DOHH2 (cell line): Measurements from ENCODE around the gene CIPC.

Experiments
- H3F3A ChIP-seq: fragments of 200-600 bp; sonication (generic), shearing (Covaris generic); 2 replicates; pipeline ENCODE4 v1.6.0; 2016; ENCODE audit warnings: antibody characterized with exemption, mild to moderate bottlenecking; ENCODE audit not compliant: control insufficient read depth, insufficient read depth
- H3K27ac ChIP-seq: fragments of 200-600 bp; sonication (generic); 2 replicates; pipeline ENCODE4 v1.5.1; 2014; ENCODE audit warnings: low read depth, mild to moderate bottlenecking, low read length, moderate library complexity
- H3K27me3 ChIP-seq: fragments of 200-600 bp; sonication (generic); 2 replicates; pipeline ENCODE4 v1.6.1; 2014; ENCODE audit warnings: mild to moderate bottlenecking, low read length, mixed read lengths; ENCODE audit not compliant: control insufficient read depth
- H3K36me3 ChIP-seq: fragments of 200-600 bp; sonication (generic); 2 replicates; pipeline ENCODE4 v1.6.1; 2014; ENCODE audit warnings: mild to moderate bottlenecking, low read length, moderate library complexity, mixed read lengths; ENCODE audit not compliant: control insufficient read depth
- H3K4me1 ChIP-seq: fragments of 200-600 bp; sonication (generic); 2 replicates; pipeline ENCODE4 v1.6.1; 2014; ENCODE audit warnings: mild to moderate bottlenecking, low read length, mixed read lengths; ENCODE audit not compliant: control insufficient read depth
- H3K4me2 ChIP-seq: fragments of 200-600 bp; sonication (generic); 2 replicates; pipeline ENCODE4 v1.6.0; 2014; ENCODE audit warnings: mild to moderate bottlenecking, low read length, moderate library complexity
- H3K4me3 ChIP-seq: fragments of 200-600 bp; sonication (generic); 2 replicates; pipeline ENCODE4 v1.5.1; 2014; ENCODE audit warnings: mild to moderate bottlenecking, low read length, mixed read lengths
- H3K79me2 ChIP-seq: fragments of 200-600 bp; sonication (generic); 2 replicates; pipeline ENCODE4 v1.6.1; 2014; ENCODE audit warnings: mild to moderate bottlenecking, low read length, mixed read lengths; ENCODE audit not compliant: control insufficient read depth
- H3K9me2 ChIP-seq: fragments of 200-600 bp; sonication (generic); replicated peaks from 2 replicates; pipeline ENCODE4 v1.6.1; 2014; ENCODE audit warnings: mild to moderate bottlenecking, low read length, mixed read lengths; ENCODE audit not compliant: control insufficient read depth
- H3K9me3 ChIP-seq: fragments of 200-600 bp; sonication (generic); 2 replicates; pipeline ENCODE4 v1.6.1; 2014; ENCODE audit warnings: antibody characterized with exemption, low read length, mixed read lengths; ENCODE audit not compliant: control insufficient read depth, insufficient read depth
- H4K20me1 ChIP-seq: fragments of 200-600 bp; sonication (generic); 2 replicates; pipeline ENCODE4 v1.6.0; 2014; ENCODE audit warnings: low read depth, mild to moderate bottlenecking, antibody characterized with exemption, low read length, moderate library complexity; ENCODE audit not compliant: control insufficient read depth, insufficient read depth
- CTCF ChIP-seq: fragments of 200-600 bp; sonication (generic); IDR thresholded peaks from one replicate; pipeline ENCODE4 v1.5.1; 2014; ENCODE audit warnings: antibody characterized with exemption, mild to moderate bottlenecking, low read depth, low read length; ENCODE audit not compliant: poor library complexity, severe bottlenecking
- EZH2phosphoT487 ChIP-seq: fragments of 200-600 bp; sonication (generic); IDR thresholded peaks from 2 replicates; pipeline ENCODE4 v1.6.1; 2017; ENCODE audit warnings: borderline replicate concordance, mild to moderate bottlenecking, antibody characterized with exemption, low read length, moderate library complexity, mixed read lengths

Gene CIPC

GRCh38 chr14:77128414-77128891, 30.4 kb downstream of the CIPC start:
- Histone ChIP-seq H3K27ac (no peak overlapping the region), H3K9me2 (no peaks in the 10 kb centered on the region), H3K79me2 (no peaks in the 10 kb centered on the region), H3K4me1 (peaks cover 22% of the 10 kb centered on the region), H4K20me1 (no peaks in the 10 kb centered on the region; the same call in 1 of the 2 replicates), H3F3A (peaks cover 1% of the 10 kb centered on the region; the same call in 1 of the 2 replicates), H3K27me3 (peaks cover 53% of the 10 kb centered on the region), H3K4me3 (no peak overlapping the region), H3K9me3 (no peaks in the 10 kb centered on the region), H3K36me3 (no peaks in the 10 kb centered on the region), H3K4me2 (no peak overlapping the region)
- TF ChIP-seq EZH2phosphoT487 (no peak), CTCF (no peak)

GRCh38 chr14:77130386-77130785, 32.3 kb downstream of the CIPC start:
- no peaks in the 10 kb centered on the region; the same call in 1 of the 2 replicates for H4K20me1 ChIP-seq

GRCh38 chr14:77131206-77131605, 33.1 kb downstream of the CIPC start:
- no peaks in the 10 kb centered on the region for H3F3A ChIP-seq
- H3K36me3 ChIP-seq, result no peaks in the 10 kb centered on the region
- H3K27me3 ChIP-seq, result peaks cover 66% of the 10 kb centered on the region
- no peak for TF ChIP-seq EZH2phosphoT487
- no peak for TF ChIP-seq CTCF
- no peaks in the 10 kb centered on the region for H3K79me2 ChIP-seq
- no peaks in the 10 kb centered on the region; the same call in 1 of the 2 replicates for H3K4me1 ChIP-seq
- no peak overlapping the region for H3K27ac ChIP-seq
- H3K4me3 ChIP-seq, result no peak overlapping the region
- no peaks in the 10 kb centered on the region for H3K9me3 ChIP-seq
- H4K20me1 ChIP-seq, result no peaks in the 10 kb centered on the region; the same call in 1 of the 2 replicates
- no peaks in the 10 kb centered on the region for H3K9me2 ChIP-seq
- H3K4me2 ChIP-seq, result no peak overlapping the region

More at GRCh38 chr14:77130386-77130785, 32.3 kb downstream of the CIPC start:
- no peak for TF ChIP-seq CTCF
- no peak for TF ChIP-seq EZH2phosphoT487
- Histone ChIP-seq H3K27ac (no peak overlapping the region), H3F3A (no peaks in the 10 kb centered on the region), H3K9me2 (no peaks in the 10 kb centered on the region), H3K36me3 (no peaks in the 10 kb centered on the region), H3K9me3 (no peaks in the 10 kb centered on the region), H3K27me3 (peaks cover 69% of the 10 kb centered on the region), H3K79me2 (no peaks in the 10 kb centered on the region), H3K4me3 (no peak overlapping the region), H3K4me1 (peaks cover 3% of the 10 kb centered on the region), H3K4me2 (no peak overlapping the region)
